Lung (tissue), 12 donors: Measurements from ENCODE around the gene RAB30. TPM values are rescaled to one million over a fixed set of nuclear protein-coding genes. Genes with fewer than 3 reads are reported as not detected.
A peak's percentile ranks its signal among the peaks of the same experiment; 100 is the strongest.

ENCODE experiments used
- ATAC-seq: fragments of 200-7000 bp; cut with Tn5 transposase; one replicate; pipeline ENCODE4 v1.9.1; 2020; ENCODE audit warnings: moderate number of reproducible peaks; ENCODE audit not compliant: insufficient read depth, low FRiP score
- DNase-seq, 3 donors: peaks; one replicate each; pipeline ENCODE4 v3.0.0-alpha.2; 2013 to 2017
- H3K27ac ChIP-seq, 2 donors: one replicate each; pipeline ENCODE4 v1.5.1; 2013; ENCODE audit warnings: mild to moderate bottlenecking in 2 of 2, moderate library complexity in 2 of 2, control low read depth in 1 of 2, inconsistent platforms in 1 of 2, low read depth in 1 of 2, low read length in 1 of 2
- H3K27me3 ChIP-seq, 3 donors: one replicate each; pipeline ENCODE4 v1.5.1; 2013; ENCODE audit warnings: low read length in 2 of 3; ENCODE audit not compliant: control insufficient read depth in 3 of 3, insufficient read depth in 3 of 3
- H3K36me3 ChIP-seq, 4 donors: one replicate each; pipeline ENCODE4 v1.5.1; 2013; ENCODE audit warnings: low read length in 4 of 4, mild to moderate bottlenecking in 1 of 4, moderate library complexity in 1 of 4; ENCODE audit not compliant: control insufficient read depth in 4 of 4, insufficient read depth in 4 of 4
- H3K4me1 ChIP-seq, 5 donors: one replicate each; pipeline ENCODE4 v1.5.1; 2013; ENCODE audit warnings: low read length in 5 of 5, mild to moderate bottlenecking in 2 of 5, moderate library complexity in 1 of 5; ENCODE audit not compliant: control insufficient read depth in 5 of 5, insufficient read depth in 5 of 5
- H3K4me3 ChIP-seq: one replicate; pipeline ENCODE4 v1.5.1; 2013; ENCODE audit warnings: mild to moderate bottlenecking, control low read depth, moderate library complexity
- H3K9ac ChIP-seq, 2 donors: one replicate each; pipeline ENCODE4 v1.5.1; 2013; ENCODE audit warnings: low read length in 2 of 2, control low read depth in 1 of 2; ENCODE audit not compliant: insufficient read depth in 1 of 2
- H3K9me3 ChIP-seq, 4 donors: one replicate each; pipeline ENCODE4 v1.5.1; 2013; ENCODE audit warnings: low read length in 3 of 4, mild to moderate bottlenecking in 1 of 4, moderate library complexity in 1 of 4; ENCODE audit not compliant: control insufficient read depth in 4 of 4, insufficient read depth in 3 of 4
- CTCF ChIP-seq: IDR thresholded peaks from 2 replicates; pipeline ENCODE4 v1.5.1; 2012; ENCODE audit warnings: mild to moderate bottlenecking; ENCODE audit errors: control extremely low read depth, extremely low read depth
- WGBS, 2 donors: extraction: QIAGEN DNeasy Blood & Tissue Kit; methylation state at CpG; one replicate each; pipeline ENCODE4 v1.1.7; 2013; 5-methylcytosine and 5-hydroxymethylcytosine counted together
- polyA plus RNA-seq, 2 donors: library from polyadenylated mRNA; stranded (reverse); fragments of 200-250 nt; gene quantifications; one replicate each; pipeline ENCODE4 v1.2.1, GENCODE V29; 2013
- total RNA-seq, 2 donors: library from RNA; depleted of rRNA in 1 of 2; stranded (reverse); fragments of >200 nt in 1 of 2; gene quantifications; one replicate each; pipeline ENCODE4 v1.2.1, GENCODE V29; 2014 to 2021
- donor health status: control.
- donor health status: control.
- donor health status: Bipolar disorder and iron deficiency.
- donor health status: healthy.
- donor health status: DM: yes; HTN: yes; CAD: no.

RAB30 gene
- total and polyA plus RNA-seq, 4 donors = 1.6 to 25.5 (median 7.5) TPM

- H3K27ac ChIP-seq = no peak overlapping the region
- peaks cover 0 to 16% (median 4%) of the 10 kb centered on the region in 5 donors for H3K4me1 ChIP-seq
- H3K27me3 ChIP-seq = no peaks in the 10 kb centered on the region
- H3K4me3 ChIP-seq = no peak overlapping the region
- ATAC-seq (no peak), DNase-seq (peak in 2 of 3 donors; percentile 27 to 31)
- H3K9me3 ChIP-seq = no peaks in the 10 kb centered on the region
- no peaks in the 10 kb centered on the region for H3K36me3 ChIP-seq
- no peak for TF ChIP-seq CTCF
- H3K9ac ChIP-seq = no peak overlapping the region
Observed at GRCh38 chr11:83118814-83119213, 47.1 kb upstream of the RAB30 start.

- peaks cover 0 to 16% (median 4%) of the 10 kb centered on the region in 5 donors for H3K4me1 ChIP-seq
- H3K9me3 ChIP-seq = no peaks in the 10 kb centered on the region
- no peak for TF ChIP-seq CTCF
- H3K9ac ChIP-seq = no peak overlapping the region
- H3K27ac ChIP-seq = no peak overlapping the region
- H3K27me3 ChIP-seq = no peaks in the 10 kb centered on the region
- no peak overlapping the region for H3K4me3 ChIP-seq
- H3K36me3 ChIP-seq = no peaks in the 10 kb centered on the region
- 90 to 95% methylated on average over 3 of the region's 3 CpGs for WGBS, 2 donors
- DNase-seq (no peak), ATAC-seq (no peak)
Observed at GRCh38 chr11:83116015-83116641, 44.4 kb upstream of the RAB30 start.

- peak; percentile 18 to 41 (median 20) for DNase-seq
- no peaks in the 10 kb centered on the region for H3K36me3 ChIP-seq
- WGBS, 2 donors = 55 to 76% methylated on average over 5 of the region's 5 CpGs
- H3K9ac ChIP-seq = no peak overlapping the region
- no peak overlapping the region for H3K27ac ChIP-seq
- no peak for ATAC-seq
- no peaks in the 10 kb centered on the region for H3K9me3 ChIP-seq
- TF ChIP-seq CTCF = no peak
- no peak overlapping the region for H3K4me3 ChIP-seq
- no peaks in the 10 kb centered on the region for H3K27me3 ChIP-seq
- H3K4me1 ChIP-seq = peaks cover 0 to 16% (median 4%) of the 10 kb centered on the region in 5 donors
Observed at GRCh38 chr11:83115551-83115950, 43.9 kb upstream of the RAB30 start.

- DNase-seq = no peak
- TF ChIP-seq CTCF = no peak
- WGBS, 2 donors = 82 to 91% methylated on average over 3 of the region's 3 CpGs
Observed at GRCh38 chr11:83115026-83115425, 43.3 kb upstream of the RAB30 start.

More at GRCh38 chr11:83115026-83115425, 43.3 kb upstream of the RAB30 start:
- no peak overlapping the region for H3K9ac ChIP-seq
- H3K36me3 ChIP-seq = no peaks in the 10 kb centered on the region
- peaks cover 0 to 16% (median 4%) of the 10 kb centered on the region in 5 donors for H3K4me1 ChIP-seq
- H3K27ac ChIP-seq = no peak overlapping the region
- no peaks in the 10 kb centered on the region for H3K27me3 ChIP-seq
- no peaks in the 10 kb centered on the region for H3K9me3 ChIP-seq
- no peak overlapping the region for H3K4me3 ChIP-seq
- ATAC-seq = no peak
